ENCODE results near the gene GALNT1.

DNA sequence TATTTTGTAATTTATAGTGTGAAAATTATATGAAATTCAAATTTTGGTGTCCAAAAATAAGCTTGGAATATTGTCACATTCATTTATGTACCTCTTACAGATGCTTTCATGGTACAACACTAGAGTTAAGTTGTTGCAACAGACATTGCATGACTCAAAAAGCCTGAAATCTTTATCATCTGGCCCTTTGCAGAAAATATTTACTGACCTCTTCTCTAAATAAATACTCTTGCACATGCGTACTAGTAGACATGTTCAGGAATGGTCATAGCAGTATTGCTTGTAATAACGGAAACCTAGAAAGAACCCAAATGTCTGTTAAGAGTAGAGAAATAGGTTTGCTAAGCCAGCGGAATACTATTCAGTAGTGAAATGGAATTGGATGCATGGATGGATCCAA, 60.4 kb downstream of the GALNT1 start:
- no peak for TF ChIP-seq POLR2A (IDR thresholded peaks at IDR 0.05)
- TF ChIP-seq POLR2AphosphoS5 (IDR thresholded peaks at IDR 0.05), result no peak

All from stomach (tissue), 4 donors.